PFSK-1 (cell line): ENCODE measurements around the gene COG3.

ENCODE experiments used
- FOXP2 ChIP-seq: optimal IDR thresholded peaks from 2 replicates; pipeline ENCODE3; 2011; ENCODE audit warnings: borderline replicate concordance, control low read depth, inconsistent platforms; ENCODE audit not compliant: insufficient read depth; ENCODE audit errors: extremely low read length, extremely low read depth
- POLR2AphosphoS5 ChIP-seq: IDR thresholded peaks from 2 replicates; pipeline ENCODE4 v1.6.1; 2012; ENCODE audit warnings: low read depth, mild to moderate bottlenecking, control low read depth, low read length, moderate library complexity
- REST ChIP-seq, 2 experiments: IDR thresholded peaks; 2 replicates each; pipeline versions ENCODE4 v1.6.1 to v1.8.0; 2011 to 2012; ENCODE audit warnings: low read depth in 2 of 2, low read length in 2 of 2, control low read depth in 1 of 2, inconsistent platforms in 1 of 2, mild to moderate bottlenecking in 1 of 2, moderate library complexity in 1 of 2; ENCODE audit not compliant: insufficient read depth in 1 of 2
- SIN3A ChIP-seq: IDR thresholded peaks from 2 replicates; pipeline ENCODE4 v1.6.1; 2012; ENCODE audit warnings: mild to moderate bottlenecking, low read length, moderate library complexity, borderline replicate concordance; ENCODE audit not compliant: insufficient read depth
- TAF1 ChIP-seq: IDR thresholded peaks from 2 replicates; pipeline ENCODE4 v1.6.1; 2012; ENCODE audit warnings: low read length, control low read depth, borderline replicate concordance; ENCODE audit not compliant: insufficient read depth

- no peak for TF ChIP-seq REST (IDR thresholded peaks at IDR 0.05; ENCODE audit: insufficient read depth in 1 of 2, low read depth in 2 of 2, low read length in 2 of 2)
- TF ChIP-seq SIN3A: no peak
- TF ChIP-seq FOXP2: no peak
- TF ChIP-seq POLR2AphosphoS5: no peak
- no peak for TF ChIP-seq TAF1
These were observed 53.9 kb downstream of the COG3 start for GRCh38 chr13:45518525-45519245.
